Glutamatergic neuron (in vitro differentiated cells): ENCODE data around the gene SMAD3. TPM values are rescaled to one million over a fixed set of nuclear protein-coding genes. Genes with fewer than 3 reads are reported as not detected.
"Not testable (repeated sequence)": the region's sequence is repeated elsewhere in the genome, so short reads cannot be mapped to it uniquely, and the experiment has no call there.

Source experiments
- DNase-seq: peaks from one replicate; pipeline ENCODE4 v3.0.0; 2022
- H3K27ac Mint-ChIP-seq: one replicate; pipeline ENCODE4 v1.8.0; 2020; ENCODE audit warnings: mild to moderate bottlenecking, mixed read lengths, inconsistent platforms; ENCODE audit not compliant: unreplicated experiment
- H3K27me3 Mint-ChIP-seq: one replicate; pipeline ENCODE4 v1.8.0; 2020; ENCODE audit warnings: mild to moderate bottlenecking, moderate library complexity, mixed read lengths, inconsistent platforms; ENCODE audit not compliant: unreplicated experiment
- H3K36me3 Mint-ChIP-seq: one replicate; pipeline ENCODE4 v1.8.0; 2020; ENCODE audit warnings: mild to moderate bottlenecking, mixed read lengths, inconsistent platforms; ENCODE audit not compliant: unreplicated experiment
- H3K4me1 Mint-ChIP-seq: one replicate; pipeline ENCODE4 v1.8.0; 2020; ENCODE audit warnings: mild to moderate bottlenecking, low read depth, mixed read lengths, inconsistent platforms; ENCODE audit not compliant: unreplicated experiment
- H3K4me3 Mint-ChIP-seq: one replicate; pipeline ENCODE4 v1.8.0; 2020; ENCODE audit warnings: mild to moderate bottlenecking, mixed read lengths, inconsistent platforms; ENCODE audit not compliant: unreplicated experiment
- H3K9me3 Mint-ChIP-seq: one replicate; pipeline ENCODE4 v1.8.0; 2020; ENCODE audit warnings: mild to moderate bottlenecking, moderate library complexity, mixed read lengths, inconsistent platforms; ENCODE audit not compliant: unreplicated experiment
- total RNA-seq: library from RNA; stranded (reverse); fragmentation: NEBNext Ultra II Directional; extraction: Animal tissue kit (Norgen Biotek cat#: 25700); gene quantifications from one replicate; pipeline ENCODE4 v1.2.1, GENCODE V29; 2021; ENCODE audit not compliant: unreplicated experiment
- TF ChIP-seq, protein P1 (sequence below): fragments of 200-600 bp; sonication (generic); IDR thresholded peaks from one replicate; pipeline ENCODE4 v1.5.0; 2021; ENCODE audit not compliant: partially characterized antibody, unreplicated experiment

Gene SMAD3
- total RNA-seq, 1 donor from 2014 or later = 5.0 TPM

DNA sequence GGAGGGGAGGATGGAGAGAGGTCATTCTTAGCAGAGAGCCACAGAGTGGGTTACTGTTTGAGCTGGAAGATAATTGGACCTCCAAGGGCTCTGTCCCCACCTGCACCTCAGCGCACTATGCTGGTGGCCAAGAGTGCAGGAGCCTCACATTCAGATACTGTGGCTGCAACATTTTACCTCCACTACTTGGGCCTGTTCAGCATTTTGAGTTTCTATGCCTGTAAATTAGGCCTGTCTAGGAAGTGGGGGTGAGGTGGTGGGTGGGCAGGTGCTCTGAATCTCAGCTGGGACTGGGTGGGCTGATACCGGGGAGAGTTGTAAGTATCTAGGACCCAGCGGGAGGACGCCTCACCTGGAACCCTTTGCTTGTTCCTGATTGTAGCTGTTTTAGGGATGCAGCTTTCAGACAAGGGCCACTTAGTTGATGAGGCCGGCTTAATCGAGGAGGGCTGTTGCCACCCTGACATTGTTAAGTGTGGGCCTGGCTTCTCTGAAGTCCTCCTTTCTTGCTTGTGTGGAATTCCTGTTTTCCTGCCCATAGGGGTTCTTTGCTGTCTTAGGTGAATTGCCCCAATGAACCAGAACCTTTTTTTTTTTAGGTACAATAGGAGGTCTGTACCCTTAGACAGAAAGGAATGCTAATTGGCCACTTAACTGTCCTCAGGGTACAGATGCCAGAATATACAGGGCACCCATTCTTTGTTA, 83.8 kb downstream of the SMAD3 start:
- no peaks in the 10 kb centered on the region for H3K36me3 Mint-ChIP-seq
- H3K4me1 Mint-ChIP-seq = peaks cover 2% of the 10 kb centered on the region
- TF ChIP-seq, protein P1, sequence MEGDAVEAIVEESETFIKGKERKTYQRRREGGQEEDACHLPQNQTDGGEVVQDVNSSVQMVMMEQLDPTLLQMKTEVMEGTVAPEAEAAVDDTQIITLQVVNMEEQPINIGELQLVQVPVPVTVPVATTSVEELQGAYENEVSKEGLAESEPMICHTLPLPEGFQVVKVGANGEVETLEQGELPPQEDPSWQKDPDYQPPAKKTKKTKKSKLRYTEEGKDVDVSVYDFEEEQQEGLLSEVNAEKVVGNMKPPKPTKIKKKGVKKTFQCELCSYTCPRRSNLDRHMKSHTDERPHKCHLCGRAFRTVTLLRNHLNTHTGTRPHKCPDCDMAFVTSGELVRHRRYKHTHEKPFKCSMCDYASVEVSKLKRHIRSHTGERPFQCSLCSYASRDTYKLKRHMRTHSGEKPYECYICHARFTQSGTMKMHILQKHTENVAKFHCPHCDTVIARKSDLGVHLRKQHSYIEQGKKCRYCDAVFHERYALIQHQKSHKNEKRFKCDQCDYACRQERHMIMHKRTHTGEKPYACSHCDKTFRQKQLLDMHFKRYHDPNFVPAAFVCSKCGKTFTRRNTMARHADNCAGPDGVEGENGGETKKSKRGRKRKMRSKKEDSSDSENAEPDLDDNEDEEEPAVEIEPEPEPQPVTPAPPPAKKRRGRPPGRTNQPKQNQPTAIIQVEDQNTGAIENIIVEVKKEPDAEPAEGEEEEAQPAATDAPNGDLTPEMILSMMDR = no peak
- no peak for DNase-seq
- H3K27ac Mint-ChIP-seq = no peak overlapping the region
- H3K27me3 Mint-ChIP-seq = peaks cover 5% of the 10 kb centered on the region
- no peak overlapping the region for H3K4me3 Mint-ChIP-seq
- no peaks in the 10 kb centered on the region for H3K9me3 Mint-ChIP-seq

DNA sequence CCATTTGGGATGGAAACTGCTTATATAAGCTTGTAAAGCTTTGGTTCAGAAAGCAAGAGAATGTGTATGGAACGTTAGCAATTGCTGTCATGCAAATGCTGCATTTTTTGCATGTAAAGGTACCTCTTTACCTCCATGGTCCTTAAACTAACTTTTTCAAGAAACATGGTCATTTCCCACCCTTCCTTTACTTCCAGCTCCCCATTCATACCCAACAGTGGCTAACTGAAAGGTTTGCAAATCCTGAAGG, 84.3 kb downstream of the SMAD3 start:
- no peak overlapping the region for H3K4me3 Mint-ChIP-seq
- H3K4me1 Mint-ChIP-seq = peaks cover 2% of the 10 kb centered on the region
- no peak overlapping the region for H3K27ac Mint-ChIP-seq
- peaks cover 6% of the 10 kb centered on the region for H3K27me3 Mint-ChIP-seq
- no peak for DNase-seq
- H3K9me3 Mint-ChIP-seq = no peaks in the 10 kb centered on the region
- TF ChIP-seq, protein P1 = no peak
- no peaks in the 10 kb centered on the region for H3K36me3 Mint-ChIP-seq

DNA sequence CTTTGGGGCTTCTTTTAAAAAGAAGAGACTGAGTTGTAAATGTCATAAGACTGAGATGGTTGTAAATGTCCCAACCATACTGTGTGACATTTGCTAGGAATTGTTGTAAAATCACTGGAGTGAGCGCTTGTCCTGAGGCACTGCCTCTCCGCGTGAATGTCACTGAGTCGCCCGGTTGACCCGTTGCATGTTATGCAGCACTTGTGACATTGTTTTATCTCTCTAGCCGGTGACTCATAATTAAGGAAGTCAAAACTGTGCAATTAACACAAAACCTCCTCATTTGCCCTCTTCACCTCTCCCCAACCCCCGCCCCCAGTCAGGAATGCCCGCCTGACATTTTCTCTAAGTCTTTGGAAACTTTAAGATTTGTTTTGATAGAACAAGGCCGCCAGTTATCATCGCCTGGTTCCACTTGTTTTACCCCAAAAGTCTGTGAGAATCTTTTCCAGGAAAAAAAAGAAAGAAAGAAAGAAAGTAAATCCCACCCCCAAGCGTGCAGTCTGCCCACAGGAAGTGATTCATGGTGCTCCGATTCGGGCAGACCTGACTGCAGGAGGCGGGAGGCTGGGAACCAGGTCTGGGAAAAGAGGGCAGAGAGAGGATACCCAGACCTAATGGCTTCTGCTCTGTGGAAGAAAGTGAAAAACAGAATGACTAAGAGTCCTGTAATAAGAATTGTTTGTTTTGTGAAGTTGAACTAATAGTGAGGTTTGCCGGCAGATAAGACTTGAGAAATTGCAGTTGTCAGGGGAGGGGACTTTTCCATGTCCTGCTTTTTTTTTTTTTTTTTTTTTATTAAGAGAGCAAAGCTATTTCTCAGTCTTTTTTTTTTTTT, 84.8 kb downstream of the SMAD3 start:
- DNase-seq = no peak
- no peak overlapping the region for H3K4me3 Mint-ChIP-seq
- peaks cover 6% of the 10 kb centered on the region for H3K27me3 Mint-ChIP-seq
- peaks cover 2% of the 10 kb centered on the region for H3K4me1 Mint-ChIP-seq
- TF ChIP-seq, protein P1 = no peak
- H3K9me3 Mint-ChIP-seq = no peaks in the 10 kb centered on the region
- no peak overlapping the region for H3K27ac Mint-ChIP-seq
- H3K36me3 Mint-ChIP-seq = no peaks in the 10 kb centered on the region

DNA sequence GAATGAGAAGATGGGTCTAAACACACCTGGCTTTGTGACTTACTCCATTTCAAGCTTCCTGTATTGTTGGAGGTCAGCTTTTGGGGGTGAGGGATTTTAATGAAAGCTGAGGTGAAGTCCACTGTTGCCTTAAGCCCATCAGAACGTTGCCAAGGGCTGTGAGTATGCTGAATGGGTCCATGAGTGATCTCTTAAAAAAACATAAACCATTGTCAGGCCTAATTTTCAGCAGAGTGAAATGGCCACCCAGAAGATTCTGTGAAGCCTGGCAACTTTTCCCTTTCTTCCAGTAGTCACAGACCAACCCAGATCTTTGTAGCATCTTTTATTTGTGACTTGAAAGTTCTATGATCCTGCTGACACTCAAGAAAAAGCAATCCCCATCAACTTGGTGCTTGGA, 87.0 kb downstream of the SMAD3 start:
- Mint-ChIP-seq H3K9me3 (no peaks in the 10 kb centered on the region), H3K27ac (no peak overlapping the region), H3K4me1 (no peaks in the 10 kb centered on the region), H3K36me3 (no peaks in the 10 kb centered on the region), H3K4me3 (no peak overlapping the region), H3K27me3 (peaks cover 4% of the 10 kb centered on the region)
- TF ChIP-seq, protein P1 = no peak
- no peak for DNase-seq

DNA sequence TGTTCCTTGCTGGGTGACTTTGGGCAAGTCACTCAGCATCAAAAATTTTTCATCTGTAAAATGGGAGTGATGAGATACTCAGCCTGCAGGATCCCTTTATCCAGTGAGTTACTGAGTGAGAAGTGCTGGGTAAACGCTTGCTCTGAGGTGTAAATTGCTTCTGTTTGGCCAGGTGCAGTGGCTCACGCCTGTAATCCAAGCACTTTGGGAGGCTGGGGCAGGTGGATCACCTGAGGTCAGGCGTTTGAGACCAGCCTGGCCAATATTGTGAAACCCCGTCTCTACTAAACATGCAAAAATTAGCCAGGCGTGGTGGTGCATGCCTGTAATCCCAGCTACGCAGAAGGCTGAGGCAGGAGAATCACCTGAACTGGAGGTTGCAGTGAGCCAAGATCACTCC, 87.6 kb downstream of the SMAD3 start:
- not testable (repeated sequence) for H3K36me3 Mint-ChIP-seq, H3K4me1 Mint-ChIP-seq, H3K27ac Mint-ChIP-seq, H3K27me3 Mint-ChIP-seq, DNase-seq, H3K4me3 Mint-ChIP-seq, H3K9me3 Mint-ChIP-seq
